H9 (cell line): ENCODE measurements around the gene PRPSAP2. TPM values are rescaled to one million over a fixed set of nuclear protein-coding genes. Genes with fewer than 3 reads are reported as not detected.
A peak's percentile ranks its signal among the peaks of the same experiment; 100 is the strongest.

Experiments
- DNase-seq: peaks from one replicate; pipeline ENCODE4 v3.0.0-alpha.2; 2017
- H2AFZ ChIP-seq: one replicate; pipeline ENCODE4 v1.6.1; 2013; ENCODE audit warnings: mild to moderate bottlenecking, low read length, control low read depth, moderate library complexity
- H2AK5ac ChIP-seq: 2 replicates; pipeline ENCODE4 v1.6.1; 2013; ENCODE audit warnings: low read length, control low read depth, mixed read lengths; ENCODE audit not compliant: insufficient read length
- H2BK120ac ChIP-seq: one replicate; pipeline ENCODE4 v1.6.1; 2013; ENCODE audit warnings: low read depth, mild to moderate bottlenecking, low read length, control low read depth, inconsistent platforms; ENCODE audit not compliant: poor library complexity, severe bottlenecking
- H2BK12ac ChIP-seq: 2 replicates; pipeline ENCODE4 v1.6.1; 2013; ENCODE audit warnings: low read length, control low read depth, mixed read lengths, low read depth; ENCODE audit not compliant: insufficient read length
- H2BK15ac ChIP-seq: 2 replicates; pipeline ENCODE4 v1.6.1; 2013; ENCODE audit warnings: low read depth, low read length, control low read depth
- H2BK20ac ChIP-seq: one replicate; pipeline ENCODE4 v1.6.1; 2013; ENCODE audit warnings: low read depth, mild to moderate bottlenecking, low read length, control low read depth, inconsistent platforms; ENCODE audit not compliant: poor library complexity, severe bottlenecking
- H2BK5ac ChIP-seq: 2 replicates; pipeline ENCODE4 v1.6.1; 2013; ENCODE audit warnings: low read length, control low read depth, mixed read lengths; ENCODE audit not compliant: insufficient read length
- H3K14ac ChIP-seq: 2 replicates; pipeline ENCODE4 v1.6.1; 2013; ENCODE audit warnings: low read length, control low read depth; ENCODE audit not compliant: insufficient read depth
- H3K18ac ChIP-seq: 2 replicates; pipeline ENCODE4 v1.6.1; 2013; ENCODE audit warnings: low read depth, mild to moderate bottlenecking, mixed read lengths, low read length, control low read depth; ENCODE audit not compliant: insufficient read length
- H3K23ac ChIP-seq: 2 replicates; pipeline ENCODE4 v1.6.1; 2013; ENCODE audit warnings: low read length, control low read depth, mixed read lengths, low read depth; ENCODE audit not compliant: insufficient read length
- H3K23me2 ChIP-seq: 2 replicates; pipeline ENCODE4 v1.6.1; 2013; ENCODE audit warnings: low read depth, mild to moderate bottlenecking, mixed read lengths, low read length, control low read depth; ENCODE audit not compliant: insufficient read length, poor library complexity, severe bottlenecking
- H3K27ac ChIP-seq: 2 replicates; pipeline ENCODE4 v1.5.1; 2013; ENCODE audit warnings: low read length, control low read depth, mixed read lengths, low read depth; ENCODE audit not compliant: insufficient read length
- H3K27me3 ChIP-seq: 2 replicates; pipeline ENCODE4 v1.6.1; 2013; ENCODE audit warnings: low read length, control low read depth, inconsistent platforms; ENCODE audit not compliant: insufficient read depth
- H3K4ac ChIP-seq: 2 replicates; pipeline ENCODE4 v1.6.1; 2013; ENCODE audit warnings: low read depth, mild to moderate bottlenecking, control low read depth, inconsistent platforms, low read length, moderate library complexity
- H3K4me1 ChIP-seq: 2 replicates; pipeline ENCODE4 v1.6.1; 2013; ENCODE audit warnings: low read length, control low read depth, inconsistent platforms; ENCODE audit not compliant: insufficient read depth
- H3K4me2 ChIP-seq: 2 replicates; pipeline ENCODE4 v1.6.1; 2013; ENCODE audit warnings: low read length, control low read depth, mixed read lengths; ENCODE audit not compliant: insufficient read length, insufficient read depth
- H3K56ac ChIP-seq: 2 replicates; pipeline ENCODE4 v1.6.1; 2013; ENCODE audit warnings: low read depth, mild to moderate bottlenecking, mixed read lengths, low read length, control low read depth; ENCODE audit not compliant: insufficient read length
- H3K79me1 ChIP-seq: 2 replicates; pipeline ENCODE4 v1.6.1; 2013; ENCODE audit warnings: low read depth, mild to moderate bottlenecking, moderate library complexity, low read length, control low read depth, inconsistent platforms; ENCODE audit not compliant: insufficient read depth, poor library complexity, severe bottlenecking
- H3K79me2 ChIP-seq: 2 replicates; pipeline ENCODE4 v1.6.1; 2013; ENCODE audit warnings: low read length, control low read depth, inconsistent platforms; ENCODE audit not compliant: insufficient read depth
- H3K9ac ChIP-seq: 2 replicates; pipeline ENCODE4 v1.6.1; 2013; ENCODE audit warnings: low read length, control low read depth, mixed read lengths; ENCODE audit not compliant: insufficient read length; ENCODE audit errors: extremely low read depth
- H3K9me3 ChIP-seq: one replicate; pipeline ENCODE4 v1.6.1; 2013; ENCODE audit warnings: low read depth, low read length, inconsistent platforms; ENCODE audit not compliant: control insufficient read depth
- H3T11ph ChIP-seq: one replicate; pipeline ENCODE4 v1.6.1; 2013; ENCODE audit warnings: mild to moderate bottlenecking, low read length, control low read depth, inconsistent platforms
- H4K20me1 ChIP-seq: one replicate; pipeline ENCODE4 v1.6.1; 2013; ENCODE audit not compliant: control insufficient read depth, insufficient read length, insufficient read depth
- H4K5ac ChIP-seq: 2 replicates; pipeline ENCODE4 v1.6.1; 2013; ENCODE audit warnings: low read depth, mild to moderate bottlenecking, mixed read lengths, low read length, control low read depth; ENCODE audit not compliant: insufficient read length
- H4K8ac ChIP-seq: replicated peaks from 2 replicates; pipeline ENCODE4 v1.6.1; 2013; ENCODE audit warnings: low read length, control low read depth, mixed read lengths, low read depth; ENCODE audit not compliant: insufficient read length
- H4K91ac ChIP-seq: 2 replicates; pipeline ENCODE4 v1.6.1; 2013; ENCODE audit warnings: low read depth, mild to moderate bottlenecking, moderate library complexity, mixed read lengths, low read length, control low read depth; ENCODE audit not compliant: insufficient read length
- H3K27ac Mint-ChIP-seq, 3 experiments: 2 replicates in 2 of 3; 3 replicates in 1 of 3; pipeline ENCODE4 v1.8.0; 2020 to 2021; ENCODE audit warnings: mixed read lengths in 3 of 3, mild to moderate bottlenecking in 1 of 3, moderate library complexity in 1 of 3
- H3K27me3 Mint-ChIP-seq: 2 replicates; pipeline ENCODE4 v1.8.0; 2021; ENCODE audit warnings: low read depth, mild to moderate bottlenecking, moderate library complexity, mixed read lengths
- H3K36me3 Mint-ChIP-seq, 3 experiments: 2 replicates in 2 of 3; 3 replicates in 1 of 3; pipeline ENCODE4 v1.8.0; 2020 to 2021; ENCODE audit warnings: low read depth in 3 of 3, mixed read lengths in 3 of 3; ENCODE audit not compliant: insufficient read depth in 1 of 3
- H3K4me1 Mint-ChIP-seq, 2 experiments: 2 replicates each; pipeline ENCODE4 v1.8.0; 2020; ENCODE audit warnings: mixed read lengths in 2 of 2
- H3K4me3 Mint-ChIP-seq, 2 experiments: 2 replicates in 1 of 2; 3 replicates in 1 of 2; pipeline ENCODE4 v1.8.0; 2020 to 2021; ENCODE audit warnings: mild to moderate bottlenecking in 2 of 2, mixed read lengths in 2 of 2, moderate library complexity in 1 of 2
- H3K9me3 Mint-ChIP-seq, 2 experiments: 2 replicates in 1 of 2; 3 replicates in 1 of 2; pipeline ENCODE4 v1.8.0; 2020; ENCODE audit warnings: mild to moderate bottlenecking in 2 of 2, mixed read lengths in 2 of 2, moderate library complexity in 1 of 2
- CTCF ChIP-seq: fragments of 200-600 bp; sonication (generic); conservative IDR thresholded peaks from 3 replicates; pipeline ENCODE4 v1.8.0; 2021; ENCODE audit warnings: antibody characterized with exemption, mild to moderate bottlenecking
- WGBS: extraction: QIAGEN DNeasy Blood & Tissue Kit; methylation state at CpG from one replicate; pipeline ENCODE4 v1.1.7; 2013; ENCODE audit warnings: missing lambda C conversion rate, low lambda C conversion rate, mixed read lengths; ENCODE audit not compliant: insufficient read length; ENCODE audit errors: extremely low coverage; 5-methylcytosine and 5-hydroxymethylcytosine counted together
- total RNA-seq: library from RNA; stranded (reverse); gene quantifications from 2 replicates; pipeline ENCODE4 v1.2.1, GENCODE V29; 2021

The PRPSAP2 gene
- total RNA-seq, 1 experiment from 2014 or later, result 58.0 TPM

GRCh38 chr17:18958611-18959010 is 100.7 kb downstream of the PRPSAP2 start:
- no peak for TF ChIP-seq CTCF

More at GRCh38 chr17:18958611-18959010, 100.7 kb downstream of the PRPSAP2 start:
- Histone ChIP-seq H2AK5ac (no peak overlapping the region), H4K5ac (no peak overlapping the region), H2BK5ac (no peak overlapping the region), H3K9ac (no peak overlapping the region), H2BK20ac (no peak overlapping the region), H3K56ac (no peak overlapping the region), H3K18ac (no peak overlapping the region), H3K27ac (no peak overlapping the region), H3K27me3 (no peaks in the 10 kb centered on the region), H4K91ac (no peak overlapping the region), H2AFZ (no peak overlapping the region), H3K14ac (no peak overlapping the region), H3K4me1 (no peaks in the 10 kb centered on the region), H3K4me2 (no peak overlapping the region), H2BK12ac (no peak overlapping the region), H3T11ph (no peak overlapping the region), H4K8ac (no peak overlapping the region), H2BK15ac (no peak overlapping the region), H2BK120ac (no peak overlapping the region), H4K20me1 (no peaks in the 10 kb centered on the region), H3K23me2 (no peaks in the 10 kb centered on the region), H3K23ac (no peak overlapping the region), H3K79me1 (no peaks in the 10 kb centered on the region), H3K4ac (no peak overlapping the region), H3K9me3 (no peaks in the 10 kb centered on the region), H3K79me2 (no peaks in the 10 kb centered on the region)
- no peak overlapping the region for H3K4me3 Mint-ChIP-seq
- H3K4me1 Mint-ChIP-seq, result peaks cover 8% of the 10 kb centered on the region in 2 experiments
- H3K27ac Mint-ChIP-seq, result peak overlapping the region in 2 of 3 experiments; percentile 40 to 53; a peak in 1 of 7 replicates
- no peaks in the 10 kb centered on the region for H3K27me3 Mint-ChIP-seq
- no peak for DNase-seq
- WGBS, result no CpG with 5 or more reads among the region's 11 CpGs
- no peaks in the 10 kb centered on the region for H3K9me3 Mint-ChIP-seq
- no peaks in the 10 kb centered on the region for H3K36me3 Mint-ChIP-seq
